ENCODE data around the gene GPR68. TPM values are rescaled to one million over a fixed set of nuclear protein-coding genes. Genes with fewer than 3 reads are reported as not detected.
"Not testable (repeated sequence)": the region's sequence is repeated elsewhere in the genome, so short reads cannot be mapped to it uniquely, and the experiment has no call there.

GPR68 gene
- total RNA-seq, 2 donors from 2014 or later, result 0.26 TPM; not detected in 1

DNA sequence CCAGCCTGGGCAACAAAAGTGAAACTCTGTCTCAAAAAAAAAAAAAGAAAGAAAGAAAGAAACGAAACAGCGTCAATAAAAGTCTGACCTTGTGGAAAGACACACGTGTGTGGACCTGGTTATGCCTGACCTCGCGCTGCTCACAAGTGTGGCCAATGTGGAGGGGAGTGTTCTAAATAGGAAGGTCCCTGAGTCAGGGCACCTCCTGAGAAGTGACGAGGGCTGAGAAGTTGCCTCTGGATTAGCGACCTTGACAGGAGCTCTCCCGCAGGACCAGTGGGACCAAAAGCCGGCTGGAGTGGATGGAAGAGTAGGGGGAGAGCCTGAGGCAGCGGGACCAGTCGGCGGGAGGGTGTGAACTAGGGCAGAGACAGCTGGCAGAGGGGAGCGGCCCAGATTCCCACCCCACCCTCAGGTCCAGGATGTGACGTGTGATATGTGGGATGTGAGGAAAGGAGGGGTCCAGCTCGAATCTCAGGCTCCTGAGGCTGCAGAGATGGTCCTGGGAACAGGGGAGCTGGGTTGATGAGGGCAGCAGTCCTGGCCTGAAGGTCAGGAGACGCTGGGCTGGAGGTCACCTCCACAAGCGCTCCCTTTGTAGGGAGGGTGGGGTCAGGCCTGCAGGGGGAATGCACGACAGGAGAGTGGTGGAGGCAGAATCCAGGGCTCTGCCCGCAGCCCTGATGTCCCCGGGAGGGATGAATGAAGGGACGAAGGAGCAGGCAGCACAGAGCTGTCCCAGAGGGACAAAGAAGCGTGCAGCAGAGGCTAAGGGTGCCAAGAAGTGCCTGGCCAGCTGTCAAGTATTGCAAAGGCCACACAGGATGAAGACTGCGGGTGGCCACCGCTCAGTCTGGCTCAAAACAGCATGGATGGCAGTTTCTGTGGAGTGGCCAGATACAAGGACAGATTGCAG, 24.8 kb upstream of the GPR68 start:
- H3K4me3 ChIP-seq, result no peak overlapping the region
- no peaks in the 10 kb centered on the region for H3K9me3 ChIP-seq
- DNase-seq (no peak), ATAC-seq (no peak)
- TF ChIP-seq, protein P1, sequence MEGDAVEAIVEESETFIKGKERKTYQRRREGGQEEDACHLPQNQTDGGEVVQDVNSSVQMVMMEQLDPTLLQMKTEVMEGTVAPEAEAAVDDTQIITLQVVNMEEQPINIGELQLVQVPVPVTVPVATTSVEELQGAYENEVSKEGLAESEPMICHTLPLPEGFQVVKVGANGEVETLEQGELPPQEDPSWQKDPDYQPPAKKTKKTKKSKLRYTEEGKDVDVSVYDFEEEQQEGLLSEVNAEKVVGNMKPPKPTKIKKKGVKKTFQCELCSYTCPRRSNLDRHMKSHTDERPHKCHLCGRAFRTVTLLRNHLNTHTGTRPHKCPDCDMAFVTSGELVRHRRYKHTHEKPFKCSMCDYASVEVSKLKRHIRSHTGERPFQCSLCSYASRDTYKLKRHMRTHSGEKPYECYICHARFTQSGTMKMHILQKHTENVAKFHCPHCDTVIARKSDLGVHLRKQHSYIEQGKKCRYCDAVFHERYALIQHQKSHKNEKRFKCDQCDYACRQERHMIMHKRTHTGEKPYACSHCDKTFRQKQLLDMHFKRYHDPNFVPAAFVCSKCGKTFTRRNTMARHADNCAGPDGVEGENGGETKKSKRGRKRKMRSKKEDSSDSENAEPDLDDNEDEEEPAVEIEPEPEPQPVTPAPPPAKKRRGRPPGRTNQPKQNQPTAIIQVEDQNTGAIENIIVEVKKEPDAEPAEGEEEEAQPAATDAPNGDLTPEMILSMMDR (IDR thresholded peaks at IDR 0.05), result no peak
- TF ChIP-seq POLR2A (IDR thresholded peaks at IDR 0.05), result no peak
- intact Hi-C loops (cut with DNase I), result no loop called here
- WGBS, 2 donors, result 59 to 66% methylated on average over 24 of the region's 24 CpGs
- no peaks in the 10 kb centered on the region for H3K27me3 ChIP-seq
- no peak overlapping the region for H3K27ac ChIP-seq
- H3K4me1 ChIP-seq, result peaks cover 6% of the 10 kb centered on the region
- no peaks in the 10 kb centered on the region for H3K36me3 ChIP-seq (replicated peaks in 1 of 2; ENCODE audit: insufficient read depth in 1 of 2, low read depth in 2 of 2)

DNA sequence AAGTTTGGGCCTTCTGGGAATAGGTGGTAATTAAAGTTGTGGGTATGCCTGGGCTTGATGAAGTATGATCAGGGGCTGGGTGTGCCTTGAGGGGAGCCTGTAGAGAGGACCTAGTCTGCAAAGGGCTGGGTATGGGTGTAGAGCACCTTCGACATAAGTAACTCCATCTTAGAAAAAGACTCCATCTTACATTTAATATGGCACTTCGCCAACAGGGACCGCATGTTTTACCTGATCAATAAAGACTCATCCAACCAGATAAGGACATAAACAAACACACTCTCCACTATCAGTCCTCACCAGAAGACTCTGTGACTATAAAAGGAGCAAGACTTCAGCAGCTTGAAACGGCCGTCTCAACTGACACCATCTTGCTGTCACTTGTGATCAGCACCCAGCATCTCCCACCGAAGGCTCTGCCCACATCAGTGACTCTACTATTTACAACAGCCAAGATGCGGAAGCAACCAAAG, 23.5 kb upstream of the GPR68 start:
- Histone ChIP-seq H3K4me3 (no peak overlapping the region), H3K9me3 (no peaks in the 10 kb centered on the region), H3K27ac (no peak overlapping the region), H3K27me3 (no peaks in the 10 kb centered on the region), H3K36me3 (replicated peaks in 1 of 2; ENCODE audit: insufficient read depth in 1 of 2, low read depth in 2 of 2) (no peaks in the 10 kb centered on the region), H3K4me1 (peaks cover 11% of the 10 kb centered on the region)
- ATAC-seq, result no peak
- WGBS, 2 donors, result 83 to 90% methylated on average over 6 to 7 of the region's 7 CpGs
- intact Hi-C loops (cut with DNase I), result no loop called here
- TF ChIP-seq, protein P1 (IDR thresholded peaks at IDR 0.05), result no peak
- no peak for DNase-seq

GRCh38 chr14:91266276-91266675, 21.8 kb upstream of the GPR68 start:
- DNase-seq; H3K27me3 ChIP-seq; H3K27ac ChIP-seq; H3K9me3 ChIP-seq; ATAC-seq; H3K4me3 ChIP-seq; H3K36me3 ChIP-seq (replicated peaks in 1 of 2; ENCODE audit: insufficient read depth in 1 of 2, low read depth in 2 of 2); intact Hi-C loops (cut with DNase I): not testable (repeated sequence)
- H3K4me1 ChIP-seq, result peaks cover 11% of the 10 kb centered on the region
- WGBS, 2 donors, result 91% methylated on average over 15 of the region's 15 CpGs

DNA sequence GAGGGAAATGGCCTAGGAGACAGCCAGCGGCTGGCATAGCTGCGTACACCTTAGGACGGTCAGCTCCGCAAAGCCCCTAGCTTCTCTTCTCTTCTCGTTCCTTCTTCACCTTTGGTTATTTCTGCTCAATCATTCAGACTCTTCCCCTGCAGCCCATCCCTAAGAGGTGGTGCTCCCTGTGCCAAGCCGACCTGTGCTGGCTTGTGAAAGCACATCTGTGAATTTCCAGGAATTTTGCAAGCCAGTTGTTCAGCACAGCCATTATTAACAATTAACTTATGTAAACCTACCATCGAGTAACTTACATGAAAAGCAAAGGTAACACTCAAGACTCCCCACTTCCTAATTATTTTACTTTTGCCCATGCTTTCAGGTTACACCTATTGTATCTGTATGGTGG, 20.9 kb upstream of the GPR68 start:
- Histone ChIP-seq H3K4me3 (no peak overlapping the region), H3K27ac (no peak overlapping the region), H3K27me3 (no peaks in the 10 kb centered on the region), H3K9me3 (no peaks in the 10 kb centered on the region), H3K4me1 (peaks cover 11% of the 10 kb centered on the region), H3K36me3 (replicated peaks in 1 of 2; ENCODE audit: insufficient read depth in 1 of 2, low read depth in 2 of 2) (no peaks in the 10 kb centered on the region)
- intact Hi-C loops (cut with DNase I), result no loop called here
- DNase-seq (no peak), ATAC-seq (no peak)
- WGBS, 2 donors, result 75 to 79% methylated on average over 7 of the region's 7 CpGs
- no peak for TF ChIP-seq POLR2A (IDR thresholded peaks at IDR 0.05)
- TF ChIP-seq, protein P1 (IDR thresholded peaks at IDR 0.05), result no peak

DNA sequence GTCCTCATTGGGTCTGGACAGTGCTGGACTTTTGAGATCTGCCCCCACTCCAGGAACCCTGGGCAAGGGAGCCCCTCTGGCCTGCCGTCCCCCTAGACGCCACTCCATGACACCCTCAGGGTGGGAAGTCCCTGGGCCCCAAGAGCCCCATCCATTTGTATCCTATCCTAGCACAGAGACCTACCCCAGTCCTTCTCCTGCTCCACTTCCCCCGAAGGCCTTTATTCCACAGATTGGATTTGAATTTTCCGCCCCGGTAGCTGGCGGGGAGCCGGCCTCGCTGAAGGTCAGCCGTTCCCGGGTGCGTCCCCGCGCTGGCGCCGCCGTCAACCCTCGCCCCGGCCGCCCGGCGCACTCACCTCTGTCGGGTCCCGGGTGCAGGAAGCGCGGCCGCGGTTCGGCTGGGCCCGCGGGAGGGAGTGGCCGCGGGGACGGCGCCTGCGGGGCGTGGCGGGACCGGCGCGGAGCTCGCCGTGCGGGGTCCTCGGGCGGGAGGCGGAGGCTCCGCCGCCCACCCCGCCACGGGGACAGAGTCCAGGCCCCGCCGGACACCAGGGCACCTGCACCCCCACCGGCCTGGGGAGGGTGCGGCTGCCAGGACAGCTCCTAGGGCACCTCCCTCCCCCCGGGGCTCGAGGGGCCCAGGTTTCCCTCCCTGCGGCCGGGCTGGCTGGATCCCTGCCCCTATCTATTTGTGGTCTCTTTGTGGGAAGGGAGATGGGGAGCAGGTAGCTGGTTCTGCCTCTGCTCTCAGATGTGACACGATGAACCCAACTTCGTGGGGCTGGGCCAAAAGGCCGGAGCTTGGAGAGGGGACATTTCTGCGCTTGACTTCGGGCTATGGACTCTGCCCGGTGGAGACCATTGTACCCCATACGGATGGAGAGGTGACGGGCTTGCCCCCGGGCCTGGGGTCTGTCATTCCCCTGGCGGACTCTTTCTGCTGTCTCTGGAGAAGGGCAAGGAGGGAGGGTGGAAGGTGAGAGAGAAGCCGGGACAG, 19.9 kb upstream of the GPR68 start:
- H3K27ac ChIP-seq, result no peak overlapping the region
- 9 to 43% methylated on average over 10 to 67 of the region's 69 CpGs for WGBS, 2 donors

More for the DNA sequence above, 19.9 kb upstream of the GPR68 start:
- ATAC-seq (peak; percentile 67), DNase-seq (peak; percentile 31 to 55 (median 41))
- TF ChIP-seq POLR2A (IDR thresholded peaks at IDR 0.05), result no peak
- TF ChIP-seq, protein P1 (IDR thresholded peaks at IDR 0.05), result no peak
- Histone ChIP-seq H3K27me3 (no peaks in the 10 kb centered on the region), H3K4me3 (no peak overlapping the region), H3K4me1 (peaks cover 11% of the 10 kb centered on the region), H3K36me3 (replicated peaks in 1 of 2; ENCODE audit: insufficient read depth in 1 of 2, low read depth in 2 of 2) (no peaks in the 10 kb centered on the region), H3K9me3 (no peaks in the 10 kb centered on the region)
- intact Hi-C loops (cut with DNase I), result no loop called here

Measured in body of pancreas (tissue), 4 donors.